ENCODE results near the gene PRSS33. TPM values are rescaled to one million over a fixed set of nuclear protein-coding genes. Genes with fewer than 3 reads are reported as not detected.

The PRSS33 gene
- total and polyA plus RNA-seq, 8 donors, result not detected

GRCh38 chr16:2776500-2777139, 10.7 kb downstream of the PRSS33 start:
- Histone ChIP-seq H3K27ac (peak overlapping the region; percentile 81 to 100 (median 98)), H3K36me3 (peaks cover 26 to 39% (median 38%) of the 10 kb centered on the region in 4 donors), H3K27me3 (no peaks in the 10 kb centered on the region), H3K4me3 (peak overlapping the region; percentile 77 to 91 (median 83)), H3K9me3 (no peaks in the 10 kb centered on the region), H3K4me1 (peaks cover 28 to 60% (median 47%) of the 10 kb centered on the region in 4 donors)
- TF ChIP-seq CTCF (IDR thresholded peaks at IDR 0.05) (no peak), EP300 (IDR thresholded peaks at IDR 0.05) (no peak), POLR2AphosphoS5 (IDR thresholded peaks at IDR 0.05) (no peak), POLR2A (IDR thresholded peaks at IDR 0.05) (no peak)
- no peak for DNase-seq
- 0 to 1% (median 0%) methylated on average over 27 to 72 of the region's 72 CpGs for WGBS, 5 donors
- intact Hi-C loops (cut with DNase I; ENCODE audit: low total_unique reads), result no loop called here

- H3K27ac ChIP-seq, result peak overlapping the region in 4 of 5 donors; percentile 82 to 100 (median 99)
- intact Hi-C loops (cut with DNase I; ENCODE audit: low total_unique reads), result no loop called here
Measured at GRCh38 chr16:2775765-2776499, 11.4 kb downstream of the PRSS33 start.

GRCh38 chr16:2775131-2775716, 12.1 kb downstream of the PRSS33 start:
- intact Hi-C loops (cut with DNase I; ENCODE audit: low total_unique reads), result no loop called here
- Histone ChIP-seq H3K4me1 (peaks cover 28 to 71% (median 55%) of the 10 kb centered on the region in 4 donors), H3K36me3 (peaks cover 40 to 53% (median 52%) of the 10 kb centered on the region in 4 donors), H3K27me3 (no peaks in the 10 kb centered on the region), H3K27ac (peak overlapping the region in 2 of 5 donors; percentile 24 to 100), H3K9me3 (no peaks in the 10 kb centered on the region), H3K4me3 (peak overlapping the region in 3 of 4 donors; percentile 78 to 91 (median 88))
- DNase-seq, result no peak
- no peak for TF ChIP-seq EP300 (IDR thresholded peaks at IDR 0.05)
- TF ChIP-seq POLR2A (IDR thresholded peaks at IDR 0.05), result no peak
- TF ChIP-seq POLR2AphosphoS5 (IDR thresholded peaks at IDR 0.05), result no peak
- no peak for TF ChIP-seq CTCF (IDR thresholded peaks at IDR 0.05)
- 70 to 75% (median 74%) methylated on average over 7 of the region's 7 CpGs for WGBS, 5 donors

More at GRCh38 chr16:2775765-2776499, 11.4 kb downstream of the PRSS33 start:
- no peak for TF ChIP-seq EP300 (IDR thresholded peaks at IDR 0.05)
- no peak for TF ChIP-seq CTCF (IDR thresholded peaks at IDR 0.05)
- TF ChIP-seq POLR2AphosphoS5 (IDR thresholded peaks at IDR 0.05), result no peak
- no peak for TF ChIP-seq POLR2A (IDR thresholded peaks at IDR 0.05)
- Histone ChIP-seq H3K9me3 (no peaks in the 10 kb centered on the region), H3K36me3 (peaks cover 33 to 46% (median 45%) of the 10 kb centered on the region in 4 donors), H3K4me1 (peaks cover 28 to 65% (median 49%) of the 10 kb centered on the region in 4 donors), H3K4me3 (peak overlapping the region; percentile 77 to 91 (median 83)), H3K27me3 (no peaks in the 10 kb centered on the region)
- 35 to 43% (median 41%) methylated on average over 11 of the region's 11 CpGs for WGBS, 5 donors
- DNase-seq, result no peak

GRCh38 chr16:2774161-2774891, 13.0 kb downstream of the PRSS33 start:
- peak overlapping the region in 1 of 5 donors; percentile 100 for H3K27ac ChIP-seq
- WGBS, 5 donors, result 65 to 80% (median 69%) methylated on average over 7 of the region's 7 CpGs
- TF ChIP-seq EP300 (IDR thresholded peaks at IDR 0.05), result no peak
- no peak for TF ChIP-seq POLR2A (IDR thresholded peaks at IDR 0.05)
- TF ChIP-seq POLR2AphosphoS5 (IDR thresholded peaks at IDR 0.05), result no peak
- no peak for TF ChIP-seq CTCF (IDR thresholded peaks at IDR 0.05)
- intact Hi-C loops (cut with DNase I; ENCODE audit: low total_unique reads), result no loop called here
- H3K4me1 ChIP-seq, result peaks cover 31 to 76% (median 62%) of the 10 kb centered on the region in 4 donors
- no peaks in the 10 kb centered on the region for H3K27me3 ChIP-seq
- H3K9me3 ChIP-seq, result no peaks in the 10 kb centered on the region
- DNase-seq, result no peak
- no peak overlapping the region for H3K4me3 ChIP-seq
- H3K36me3 ChIP-seq, result peaks cover 49 to 62% (median 61%) of the 10 kb centered on the region in 4 donors
